Liver (tissue), 3 donors: ENCODE data around the gene BRD4.

Experiments used
- EGR1 ChIP-seq, 2 donors: IDR thresholded peaks; 2 replicates each; pipeline ENCODE4 v1.6.1; 2016 to 2018; ENCODE audit warnings: antibody characterized with exemption in 2 of 2, low read depth in 2 of 2
- FOXA1 ChIP-seq: IDR thresholded peaks from 2 replicates; pipeline ENCODE4 v1.6.1; 2016; ENCODE audit warnings: antibody characterized with exemption
- GABPA ChIP-seq, 2 donors: IDR thresholded peaks in 1 of 2; conservative IDR thresholded peaks in 1 of 2; 2 replicates each; pipeline ENCODE4 v1.6.1; 2016; ENCODE audit warnings: antibody characterized with exemption in 2 of 2, mild to moderate bottlenecking in 1 of 2, moderate library complexity in 1 of 2
- JUND ChIP-seq, 2 donors: IDR thresholded peaks; 2 replicates each; pipeline ENCODE4 v1.6.1; 2016; ENCODE audit warnings: antibody characterized with exemption in 2 of 2
- RAD21 ChIP-seq, 2 donors: IDR thresholded peaks; 2 replicates each; pipeline ENCODE4 v1.6.1; 2016; ENCODE audit warnings: antibody characterized with exemption in 2 of 2, mild to moderate bottlenecking in 2 of 2
- TAF1 ChIP-seq: conservative IDR thresholded peaks from 2 replicates; pipeline ENCODE4 v1.6.1; 2016; ENCODE audit warnings: antibody characterized with exemption, mild to moderate bottlenecking
- YY1 ChIP-seq: IDR thresholded peaks from 2 replicates; pipeline ENCODE4 v1.6.1; 2016; ENCODE audit warnings: antibody characterized with exemption, mild to moderate bottlenecking
- TF ChIP-seq, protein P1 (sequence below): fragments of 150-350 bp; IDR thresholded peaks from 2 replicates; pipeline ENCODE4 v1.5.1; 2017; ENCODE audit warnings: improper control_type of control experiment, low read depth, low read length; ENCODE audit not compliant: missing input control
- TF ChIP-seq, protein P2 (sequence below): IDR thresholded peaks from 2 replicates; pipeline ENCODE4 v1.6.1; 2016; ENCODE audit warnings: antibody characterized with exemption
- TF ChIP-seq, protein P3 (sequence below): IDR thresholded peaks from 2 replicates; pipeline ENCODE4 v1.6.1; 2016; ENCODE audit warnings: antibody characterized with exemption, mild to moderate bottlenecking
- donor health status: healthy.
- donor health status: healthy.

DNA sequence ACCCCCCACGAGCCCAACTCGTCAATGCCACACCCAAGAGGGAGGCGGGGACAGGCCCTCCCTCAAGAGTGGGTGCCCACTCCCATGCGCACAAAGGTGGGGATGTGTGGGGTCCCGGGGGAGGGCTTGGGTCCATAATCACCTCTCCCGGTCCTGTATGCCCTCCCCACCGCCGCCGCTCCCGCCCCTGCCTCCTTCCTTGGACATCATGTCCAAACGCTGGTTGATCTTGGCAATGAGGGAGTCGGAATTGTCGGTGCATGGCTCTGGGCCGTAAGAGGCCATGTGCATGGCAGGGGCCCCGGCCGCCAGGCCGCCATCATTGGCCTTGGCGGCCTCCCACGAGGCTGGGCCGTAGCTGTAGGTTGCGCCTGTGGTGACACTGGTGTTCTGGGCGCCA is 41.3 kb upstream of the BRD4 start:
- TF ChIP-seq, protein P1, sequence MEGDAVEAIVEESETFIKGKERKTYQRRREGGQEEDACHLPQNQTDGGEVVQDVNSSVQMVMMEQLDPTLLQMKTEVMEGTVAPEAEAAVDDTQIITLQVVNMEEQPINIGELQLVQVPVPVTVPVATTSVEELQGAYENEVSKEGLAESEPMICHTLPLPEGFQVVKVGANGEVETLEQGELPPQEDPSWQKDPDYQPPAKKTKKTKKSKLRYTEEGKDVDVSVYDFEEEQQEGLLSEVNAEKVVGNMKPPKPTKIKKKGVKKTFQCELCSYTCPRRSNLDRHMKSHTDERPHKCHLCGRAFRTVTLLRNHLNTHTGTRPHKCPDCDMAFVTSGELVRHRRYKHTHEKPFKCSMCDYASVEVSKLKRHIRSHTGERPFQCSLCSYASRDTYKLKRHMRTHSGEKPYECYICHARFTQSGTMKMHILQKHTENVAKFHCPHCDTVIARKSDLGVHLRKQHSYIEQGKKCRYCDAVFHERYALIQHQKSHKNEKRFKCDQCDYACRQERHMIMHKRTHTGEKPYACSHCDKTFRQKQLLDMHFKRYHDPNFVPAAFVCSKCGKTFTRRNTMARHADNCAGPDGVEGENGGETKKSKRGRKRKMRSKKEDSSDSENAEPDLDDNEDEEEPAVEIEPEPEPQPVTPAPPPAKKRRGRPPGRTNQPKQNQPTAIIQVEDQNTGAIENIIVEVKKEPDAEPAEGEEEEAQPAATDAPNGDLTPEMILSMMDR: no peak
- TF ChIP-seq YY1: no peak
- TF ChIP-seq EGR1 (IDR thresholded peaks at IDR 0.05; ENCODE audit: low read depth in 2 of 2): no peak
- TF ChIP-seq JUND (IDR thresholded peaks at IDR 0.05): no peak
- TF ChIP-seq TAF1: no peak
- no peak for TF ChIP-seq RAD21 (IDR thresholded peaks at IDR 0.05)
- TF ChIP-seq FOXA1: no peak
- TF ChIP-seq, protein P2, sequence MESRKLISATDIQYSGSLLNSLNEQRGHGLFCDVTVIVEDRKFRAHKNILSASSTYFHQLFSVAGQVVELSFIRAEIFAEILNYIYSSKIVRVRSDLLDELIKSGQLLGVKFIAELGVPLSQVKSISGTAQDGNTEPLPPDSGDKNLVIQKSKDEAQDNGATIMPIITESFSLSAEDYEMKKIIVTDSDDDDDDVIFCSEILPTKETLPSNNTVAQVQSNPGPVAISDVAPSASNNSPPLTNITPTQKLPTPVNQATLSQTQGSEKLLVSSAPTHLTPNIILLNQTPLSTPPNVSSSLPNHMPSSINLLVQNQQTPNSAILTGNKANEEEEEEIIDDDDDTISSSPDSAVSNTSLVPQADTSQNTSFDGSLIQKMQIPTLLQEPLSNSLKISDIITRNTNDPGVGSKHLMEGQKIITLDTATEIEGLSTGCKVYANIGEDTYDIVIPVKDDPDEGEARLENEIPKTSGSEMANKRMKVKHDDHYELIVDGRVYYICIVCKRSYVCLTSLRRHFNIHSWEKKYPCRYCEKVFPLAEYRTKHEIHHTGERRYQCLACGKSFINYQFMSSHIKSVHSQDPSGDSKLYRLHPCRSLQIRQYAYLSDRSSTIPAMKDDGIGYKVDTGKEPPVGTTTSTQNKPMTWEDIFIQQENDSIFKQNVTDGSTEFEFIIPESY: no peak
- TF ChIP-seq, protein P3, sequence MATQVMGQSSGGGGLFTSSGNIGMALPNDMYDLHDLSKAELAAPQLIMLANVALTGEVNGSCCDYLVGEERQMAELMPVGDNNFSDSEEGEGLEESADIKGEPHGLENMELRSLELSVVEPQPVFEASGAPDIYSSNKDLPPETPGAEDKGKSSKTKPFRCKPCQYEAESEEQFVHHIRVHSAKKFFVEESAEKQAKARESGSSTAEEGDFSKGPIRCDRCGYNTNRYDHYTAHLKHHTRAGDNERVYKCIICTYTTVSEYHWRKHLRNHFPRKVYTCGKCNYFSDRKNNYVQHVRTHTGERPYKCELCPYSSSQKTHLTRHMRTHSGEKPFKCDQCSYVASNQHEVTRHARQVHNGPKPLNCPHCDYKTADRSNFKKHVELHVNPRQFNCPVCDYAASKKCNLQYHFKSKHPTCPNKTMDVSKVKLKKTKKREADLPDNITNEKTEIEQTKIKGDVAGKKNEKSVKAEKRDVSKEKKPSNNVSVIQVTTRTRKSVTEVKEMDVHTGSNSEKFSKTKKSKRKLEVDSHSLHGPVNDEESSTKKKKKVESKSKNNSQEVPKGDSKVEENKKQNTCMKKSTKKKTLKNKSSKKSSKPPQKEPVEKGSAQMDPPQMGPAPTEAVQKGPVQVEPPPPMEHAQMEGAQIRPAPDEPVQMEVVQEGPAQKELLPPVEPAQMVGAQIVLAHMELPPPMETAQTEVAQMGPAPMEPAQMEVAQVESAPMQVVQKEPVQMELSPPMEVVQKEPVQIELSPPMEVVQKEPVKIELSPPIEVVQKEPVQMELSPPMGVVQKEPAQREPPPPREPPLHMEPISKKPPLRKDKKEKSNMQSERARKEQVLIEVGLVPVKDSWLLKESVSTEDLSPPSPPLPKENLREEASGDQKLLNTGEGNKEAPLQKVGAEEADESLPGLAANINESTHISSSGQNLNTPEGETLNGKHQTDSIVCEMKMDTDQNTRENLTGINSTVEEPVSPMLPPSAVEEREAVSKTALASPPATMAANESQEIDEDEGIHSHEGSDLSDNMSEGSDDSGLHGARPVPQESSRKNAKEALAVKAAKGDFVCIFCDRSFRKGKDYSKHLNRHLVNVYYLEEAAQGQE: no peak
- TF ChIP-seq GABPA (IDR thresholded peaks at IDR 0.05 in 1 of 2, conservative IDR thresholded peaks at IDR 0.05 in 1 of 2): no peak
